ENCODE data around the gene FBRSL1. TPM values are rescaled to one million over a fixed set of nuclear protein-coding genes. Genes with fewer than 3 reads are reported as not detected.

FBRSL1 gene
- total and polyA plus RNA-seq, 9 of the 15 experiments (the other 6 are each of a cell fraction or from before 2014, with no cell fraction given), result 0.24 to 129 (median 7.3) TPM

- FAIRE-seq (no peak), DNase-seq (ENCODE audit: extremely low read depth in 1 of 4, low spot score in 3 of 4) (no peak), ATAC-seq (no peak)
- peaks cover 4% of the 10 kb centered on the region; the same call in 1 of the 2 replicates for H3K9me3 ChIP-seq (replicated peaks; ENCODE audit: control insufficient read depth, insufficient read depth, low read depth, low read length)
- H3K4me1 ChIP-seq (replicated peaks in 1 of 2; ENCODE audit: control insufficient read depth in 2 of 2, insufficient read depth in 2 of 2, low read length in 2 of 2), result peaks cover 0 to 26% of the 10 kb centered on the region in 2 experiments; a peak in 2 of 5 replicates
- POLR2A ChIA-PET, result no interaction called here
- no peak overlapping the region for H2AFZ ChIP-seq (ENCODE audit: low read depth, low read length)
- no peaks in the 10 kb centered on the region for H3K9me1 ChIP-seq (ENCODE audit: control insufficient read depth, insufficient read depth, low read length)
- no peaks in the 10 kb centered on the region for H3K36me3 ChIP-seq (ENCODE audit: control insufficient read depth, insufficient read depth, low read length)
- CTCF ChIA-PET (ENCODE audit: low intra/inter-chr PET ratio), result no interaction called here
- H3K27ac ChIP-seq (ENCODE audit: extremely low read depth, low read depth, low read length), result no peak overlapping the region
- intact Hi-C loops (cut with micrococcal nuclease) (no loop called here), in situ Hi-C loops (cut with MboI) (no loop called here)
- no peaks in the 10 kb centered on the region; the same call in 1 of the 2 replicates for H4K20me1 ChIP-seq (replicated peaks; ENCODE audit: control insufficient read depth, insufficient read depth, low read length)
- 7% methylated on average over 10 of the region's 10 CpGs for WGBS (ENCODE audit: insufficient coverage, low coverage, missing lambda C conversion rate)
- H3K4me3 ChIP-seq, result no peak overlapping the region
- no TSS peak for BruUV-seq (replicated peaks)
- no peak overlapping the region for H3K4me2 ChIP-seq (ENCODE audit: insufficient read depth, low read length)
- H3K79me2 ChIP-seq (ENCODE audit: control insufficient read depth, insufficient read depth, low read length), result no peaks in the 10 kb centered on the region
- no peak overlapping the region for H3K9ac ChIP-seq (ENCODE audit: insufficient read depth in 1 of 2, low read depth in 2 of 2, low read length in 2 of 2)
- peaks cover 4 to 23% of the 10 kb centered on the region in 2 experiments; a peak in 3 of 5 replicates for H3K27me3 ChIP-seq (ENCODE audit: control insufficient read depth in 2 of 2, insufficient read depth in 2 of 2, low read length in 2 of 2)
- no peak for TF ChIP-seq RFX7 (CRISPR knock-in tag; IDR thresholded peaks at IDR 0.05)
- TF ChIP-seq MTA1 (IDR thresholded peaks at IDR 0.05; ENCODE audit: borderline replicate concordance), result no peak
- no peak for TF ChIP-seq MLLT1 (IDR thresholded peaks at IDR 0.05)
- TF ChIP-seq HOMEZ (CRISPR knock-in tag; IDR thresholded peaks at IDR 0.05), result no peak
- no peak for TF ChIP-seq MAFK (IDR thresholded peaks at IDR 0.05; ENCODE audit: low read length)
- TF ChIP-seq ZMIZ1 (IDR thresholded peaks at IDR 0.05; ENCODE audit: low read depth in 2 of 2, low read length in 2 of 2), result no peak
- no peak for TF ChIP-seq SREBF1 (IDR thresholded peaks at IDR 0.05; ENCODE audit: borderline replicate concordance, low read depth, low read length)
- TF ChIP-seq SP1 (CRISPR knock-in tag; IDR thresholded peaks at IDR 0.05), result no peak
Observed at GRCh38 chr12:132461526-132461925, 28.4 kb upstream of the FBRSL1 start.
